Nephron (organoid): ENCODE data around the gene KRT36.

Source experiments
- H3K27ac Mint-ChIP-seq, 3 experiments: 2 replicates each; pipeline ENCODE4 v1.8.0; 2020; ENCODE audit warnings: mixed read lengths in 3 of 3, mild to moderate bottlenecking in 2 of 3, moderate library complexity in 1 of 3
- H3K27me3 Mint-ChIP-seq: 2 replicates; pipeline ENCODE4 v1.8.0; 2021; ENCODE audit warnings: low read depth, mild to moderate bottlenecking, moderate library complexity, mixed read lengths
- H3K36me3 Mint-ChIP-seq: 2 replicates; pipeline ENCODE4 v1.8.0; 2020; ENCODE audit warnings: low read depth, mixed read lengths
- H3K4me1 Mint-ChIP-seq: 2 replicates; pipeline ENCODE4 v1.8.0; 2020; ENCODE audit warnings: mixed read lengths
- H3K4me3 Mint-ChIP-seq, 3 experiments: 2 replicates each; pipeline ENCODE4 v1.8.0; 2020; ENCODE audit warnings: mild to moderate bottlenecking in 3 of 3, mixed read lengths in 3 of 3, moderate library complexity in 2 of 3
- H3K9me3 Mint-ChIP-seq: 2 replicates; pipeline ENCODE4 v1.8.0; 2020; ENCODE audit warnings: mixed read lengths
- TF ChIP-seq, protein P1 (sequence below), 3 experiments: fragments of 200-600 bp; sonication (generic); IDR thresholded peaks; one replicate each; pipeline ENCODE4 v1.5.0; 2021; ENCODE audit warnings: antibody characterized with exemption in 3 of 3; ENCODE audit not compliant: unreplicated experiment in 3 of 3

KRT36 gene

DNA sequence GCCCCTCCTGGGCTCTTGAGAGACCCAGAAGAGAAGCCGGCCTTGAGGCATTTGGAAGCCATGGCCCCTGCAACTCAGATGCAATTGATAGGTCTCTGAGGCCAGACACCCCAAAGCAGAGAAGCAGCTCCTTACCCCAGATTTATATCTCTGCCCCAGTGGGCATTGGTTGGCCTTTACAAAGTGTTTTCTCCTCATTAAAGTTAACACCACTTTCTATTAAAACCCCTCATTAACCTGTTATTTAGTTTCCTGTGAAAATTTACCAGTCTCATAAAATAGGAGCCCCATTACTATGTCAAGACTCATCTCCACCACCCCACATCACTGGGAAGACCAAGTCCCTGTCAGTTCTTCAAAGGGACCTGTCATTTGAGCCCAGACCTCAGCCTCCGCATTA is 8.7 kb downstream of the KRT36 start, which contains the start of gene KRT35:
TSS of gene KRT35 (minus strand) at position 116 of the 400 bp plus-strand sequence. CDS start at position 62, 54 bp downstream.
- H3K27me3 Mint-ChIP-seq: peaks cover 8% of the 10 kb centered on the region

DNA sequence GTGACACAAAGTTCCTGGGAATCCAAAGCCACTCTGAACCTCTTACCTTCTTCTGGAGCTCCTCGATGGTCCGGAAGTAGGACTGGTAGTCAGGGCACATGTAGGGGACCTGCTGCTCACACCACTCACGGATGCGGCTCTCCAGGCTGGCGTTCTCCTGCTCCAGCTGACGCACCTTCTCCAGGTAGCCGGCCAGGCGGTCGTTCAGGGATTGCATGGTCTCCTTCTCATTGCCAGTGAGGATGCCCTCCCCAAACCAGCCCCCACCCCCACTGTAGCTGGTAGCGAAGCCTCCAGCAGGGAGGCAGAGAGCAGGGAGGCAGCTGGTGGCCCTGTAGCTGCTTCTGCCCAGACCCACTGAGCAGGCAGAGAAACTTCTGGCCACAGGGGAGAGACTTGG is 9.1 kb downstream of the KRT36 start:
- H3K4me1 Mint-ChIP-seq: no peaks in the 10 kb centered on the region
- TF ChIP-seq, protein P1, sequence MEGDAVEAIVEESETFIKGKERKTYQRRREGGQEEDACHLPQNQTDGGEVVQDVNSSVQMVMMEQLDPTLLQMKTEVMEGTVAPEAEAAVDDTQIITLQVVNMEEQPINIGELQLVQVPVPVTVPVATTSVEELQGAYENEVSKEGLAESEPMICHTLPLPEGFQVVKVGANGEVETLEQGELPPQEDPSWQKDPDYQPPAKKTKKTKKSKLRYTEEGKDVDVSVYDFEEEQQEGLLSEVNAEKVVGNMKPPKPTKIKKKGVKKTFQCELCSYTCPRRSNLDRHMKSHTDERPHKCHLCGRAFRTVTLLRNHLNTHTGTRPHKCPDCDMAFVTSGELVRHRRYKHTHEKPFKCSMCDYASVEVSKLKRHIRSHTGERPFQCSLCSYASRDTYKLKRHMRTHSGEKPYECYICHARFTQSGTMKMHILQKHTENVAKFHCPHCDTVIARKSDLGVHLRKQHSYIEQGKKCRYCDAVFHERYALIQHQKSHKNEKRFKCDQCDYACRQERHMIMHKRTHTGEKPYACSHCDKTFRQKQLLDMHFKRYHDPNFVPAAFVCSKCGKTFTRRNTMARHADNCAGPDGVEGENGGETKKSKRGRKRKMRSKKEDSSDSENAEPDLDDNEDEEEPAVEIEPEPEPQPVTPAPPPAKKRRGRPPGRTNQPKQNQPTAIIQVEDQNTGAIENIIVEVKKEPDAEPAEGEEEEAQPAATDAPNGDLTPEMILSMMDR (IDR thresholded peaks at IDR 0.05; ENCODE audit: unreplicated experiment in 3 of 3): no peak

More for the DNA sequence above, 8.7 kb downstream of the KRT36 start, which contains the start of gene KRT35:
- Mint-ChIP-seq H3K4me3 (no peak within 1 kb of the TSS), H3K27ac (no peak within 1 kb of the TSS), H3K4me1 (no peaks in the 10 kb centered on the region), H3K9me3 (no peaks in the 10 kb centered on the region), H3K36me3 (no peaks in the 10 kb centered on the region)
- TF ChIP-seq, protein P1 (IDR thresholded peaks at IDR 0.05; ENCODE audit: unreplicated experiment in 3 of 3): no peak

DNA sequence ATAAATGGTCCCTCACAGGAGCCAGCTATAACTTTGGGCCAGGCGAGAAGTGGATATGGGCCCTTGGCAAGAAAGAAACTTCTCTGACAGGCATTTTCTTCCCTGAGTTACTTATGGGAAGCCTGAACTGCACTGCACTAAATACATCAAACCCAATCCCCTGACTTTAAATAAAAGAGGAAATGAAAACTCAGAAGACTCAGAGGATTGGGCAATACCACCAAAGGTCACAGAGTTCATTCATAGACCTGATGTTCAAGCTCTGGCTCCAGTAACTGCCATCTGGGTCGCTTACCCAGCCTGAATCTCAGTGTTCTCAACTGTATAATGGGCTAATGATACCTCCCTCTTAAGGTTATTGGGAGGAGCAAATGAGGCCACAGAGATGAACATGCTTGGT is 9.6 kb downstream of the KRT36 start:
- Mint-ChIP-seq H3K4me3 (no peak overlapping the region), H3K9me3 (no peaks in the 10 kb centered on the region), H3K27me3 (peaks cover 4% of the 10 kb centered on the region), H3K4me1 (no peaks in the 10 kb centered on the region), H3K27ac (no peak overlapping the region), H3K36me3 (no peaks in the 10 kb centered on the region)
- TF ChIP-seq, protein P1 (IDR thresholded peaks at IDR 0.05; ENCODE audit: unreplicated experiment in 3 of 3): no peak

More for the DNA sequence above, 9.1 kb downstream of the KRT36 start:
- H3K27ac Mint-ChIP-seq: no peak overlapping the region
- no peaks in the 10 kb centered on the region for H3K9me3 Mint-ChIP-seq
- H3K4me3 Mint-ChIP-seq: no peak overlapping the region
- peaks cover 6% of the 10 kb centered on the region for H3K27me3 Mint-ChIP-seq
- no peaks in the 10 kb centered on the region for H3K36me3 Mint-ChIP-seq

DNA sequence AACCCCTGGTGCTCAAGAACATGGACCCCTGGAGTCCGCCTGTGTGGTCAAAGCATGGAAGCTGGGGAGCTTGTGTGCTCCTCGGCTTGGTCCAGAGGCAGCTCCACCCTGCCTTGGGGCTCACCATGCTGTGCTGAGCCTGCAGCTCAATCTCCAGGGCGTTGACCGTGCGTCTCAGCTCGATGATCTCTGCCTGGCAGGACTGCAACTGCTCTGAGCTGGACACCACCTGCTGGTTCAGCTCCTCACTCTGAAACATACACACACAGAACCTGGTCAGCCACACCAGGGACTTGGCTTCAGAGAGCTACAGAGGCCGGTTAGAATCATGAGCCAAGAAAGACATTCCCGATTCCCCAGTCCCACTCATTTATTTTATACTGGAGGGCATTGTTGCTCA is 11.5 kb downstream of the KRT36 start:
- TF ChIP-seq, protein P1 (IDR thresholded peaks at IDR 0.05; ENCODE audit: unreplicated experiment in 3 of 3): no peak
- Mint-ChIP-seq H3K27ac (no peak overlapping the region), H3K9me3 (no peaks in the 10 kb centered on the region), H3K36me3 (no peaks in the 10 kb centered on the region), H3K4me1 (no peaks in the 10 kb centered on the region), H3K4me3 (no peak overlapping the region), H3K27me3 (peaks cover 4% of the 10 kb centered on the region)

DNA sequence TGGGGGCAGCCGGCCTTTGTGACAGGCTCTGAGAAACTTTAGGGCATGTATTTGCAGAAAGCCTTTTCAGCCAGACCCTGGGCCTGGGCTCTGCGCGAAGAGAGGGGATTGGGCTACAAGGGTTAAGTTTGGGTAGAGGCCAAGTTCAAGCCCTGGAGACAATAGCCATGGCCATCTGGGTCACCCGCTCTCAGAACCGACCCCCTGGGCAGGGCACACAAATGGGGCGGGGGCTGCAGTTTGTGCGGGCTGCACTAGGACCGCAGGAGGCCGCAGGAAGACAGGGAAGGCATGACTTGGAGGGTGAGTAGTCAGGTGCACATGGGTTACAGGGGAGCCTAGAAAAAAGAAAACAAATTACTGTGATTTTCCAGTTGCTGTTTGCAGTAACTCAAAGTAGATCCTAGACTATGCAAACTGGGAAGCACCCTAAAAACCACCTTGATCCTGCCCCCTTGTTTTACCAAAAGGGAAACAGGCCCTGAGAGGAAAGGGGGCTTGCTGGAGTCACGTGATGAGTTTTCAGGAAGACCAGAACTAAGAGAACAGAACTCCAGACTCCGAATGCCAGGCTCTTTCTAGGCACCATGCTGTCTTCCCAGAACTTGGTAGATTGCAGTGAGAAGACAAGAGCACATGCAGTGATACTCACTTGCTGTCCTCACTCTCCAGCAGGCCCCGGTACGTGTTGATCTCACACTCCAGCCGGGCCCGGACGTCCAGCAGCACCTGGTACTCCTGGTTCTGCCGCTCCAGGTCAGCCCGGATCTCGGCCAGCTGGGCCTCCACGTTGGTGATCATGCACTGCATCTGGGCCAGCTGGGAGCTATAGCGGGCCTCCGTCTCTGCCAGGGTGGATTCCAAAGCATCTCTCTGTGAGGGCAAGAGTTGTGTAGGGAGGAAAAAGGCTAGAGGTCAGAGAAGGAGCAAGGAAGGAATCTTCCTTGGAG is 12.6 kb downstream of the KRT36 start:
- Mint-ChIP-seq H3K27ac (peak overlapping the region in 1 of 3 experiments; percentile 25), H3K4me3 (no peak overlapping the region), H3K27me3 (peaks cover 4% of the 10 kb centered on the region), H3K36me3 (no peaks in the 10 kb centered on the region), H3K9me3 (peaks cover 6% of the 10 kb centered on the region), H3K4me1 (no peaks in the 10 kb centered on the region)
- TF ChIP-seq, protein P1 (IDR thresholded peaks at IDR 0.05; ENCODE audit: unreplicated experiment in 3 of 3): no peak
